GM23248 (cell line): Measurements from ENCODE around the gene PRLH.

Experiments used
- EZH2 ChIP-seq: fragments of 200-600 bp; sonication (generic); IDR thresholded peaks from 2 replicates; pipeline ENCODE4 v1.6.1; 2018; ENCODE audit warnings: antibody characterized with exemption, mild to moderate bottlenecking; ENCODE audit not compliant: insufficient read depth, poor library complexity, severe bottlenecking
- EZH2phosphoT487 ChIP-seq: fragments of 200-600 bp; sonication (generic); IDR thresholded peaks from 2 replicates; pipeline ENCODE4 v1.6.1; 2018; ENCODE audit warnings: antibody characterized with exemption, moderate library complexity, mild to moderate bottlenecking, low read depth; ENCODE audit not compliant: insufficient read depth

- TF ChIP-seq EZH2phosphoT487 (no peak), EZH2 (no peak)
Observed at GRCh38 chr2:237571551-237571950, 5.2 kb downstream of the PRLH start.
